DND-41 (cell line): ENCODE results near the gene USP10.

ENCODE experiments used
- ATAC-seq: fragments of 200-7000 bp; cut with Tn5 transposase; 3 replicates; pipeline ENCODE4 v1.9.1; 2021; ENCODE audit warnings: low read depth; ENCODE audit not compliant: insufficient read depth
- DNase-seq: peaks from one replicate; pipeline ENCODE4 v3.0.0-alpha.2; 2020
- H2AFZ ChIP-seq: 2 replicates; pipeline ENCODE4 v1.6.0; 2012; ENCODE audit warnings: low read depth, low read length
- H3K27ac ChIP-seq: 2 replicates; pipeline ENCODE4 v1.5.1; 2012; ENCODE audit warnings: low read length, inconsistent platforms
- H3K27me3 ChIP-seq: fragments of 200-600 bp; sonication (generic); 2 replicates; pipeline ENCODE4 v1.6.0; 2012; ENCODE audit warnings: low read length, mild to moderate bottlenecking, inconsistent platforms; ENCODE audit not compliant: insufficient read depth, poor library complexity
- H3K36me3 ChIP-seq: 2 replicates; pipeline ENCODE4 v1.5.1; 2012; ENCODE audit warnings: low read length, inconsistent platforms; ENCODE audit not compliant: insufficient read depth
- H3K4me1 ChIP-seq: 2 replicates; pipeline ENCODE4 v1.5.1; 2012; ENCODE audit warnings: mild to moderate bottlenecking, low read length; ENCODE audit not compliant: insufficient read depth
- H3K4me2 ChIP-seq: 2 replicates; pipeline ENCODE4 v1.6.0; 2012; ENCODE audit warnings: mild to moderate bottlenecking, moderate library complexity, low read length, inconsistent platforms; ENCODE audit not compliant: insufficient read depth
- H3K4me3 ChIP-seq, 2 experiments: fragments of 200-600 bp in 1 of 2; shearing (Covaris generic) in 1 of 2; 2 replicates each; pipeline ENCODE4 v1.5.1; 2012 to 2016; ENCODE audit warnings: inconsistent platforms in 2 of 2, low read length in 2 of 2, mild to moderate bottlenecking in 2 of 2, low read depth in 1 of 2, moderate library complexity in 1 of 2
- H3K79me2 ChIP-seq: 2 replicates; pipeline ENCODE4 v1.6.0; 2012; ENCODE audit warnings: low read length, inconsistent platforms; ENCODE audit not compliant: insufficient read depth
- H3K9ac ChIP-seq: 2 replicates; pipeline ENCODE4 v1.6.0; 2012; ENCODE audit warnings: low read depth, mild to moderate bottlenecking, inconsistent platforms, low read length, moderate library complexity
- H3K9me3 ChIP-seq: 2 replicates; pipeline ENCODE4 v1.5.1; 2012; ENCODE audit warnings: low read length, moderate library complexity, mild to moderate bottlenecking, inconsistent platforms; ENCODE audit not compliant: insufficient read depth, severe bottlenecking
- H4K20me1 ChIP-seq: 2 replicates; pipeline ENCODE4 v1.6.0; 2012; ENCODE audit warnings: low read length; ENCODE audit not compliant: insufficient read depth
- CTCF ChIP-seq: IDR thresholded peaks from 2 replicates; pipeline ENCODE4 v1.5.1; 2012; ENCODE audit warnings: borderline replicate concordance, low read length, moderate library complexity, mild to moderate bottlenecking; ENCODE audit not compliant: poor library complexity, severe bottlenecking; ENCODE audit errors: extremely low read depth
- EZH2 ChIP-seq: IDR thresholded peaks from 3 replicates; pipeline ENCODE4 v1.6.1; 2012; ENCODE audit warnings: borderline replicate concordance, low read depth, mild to moderate bottlenecking, moderate library complexity, low read length, inconsistent platforms; ENCODE audit not compliant: severe bottlenecking

Gene USP10

DNA sequence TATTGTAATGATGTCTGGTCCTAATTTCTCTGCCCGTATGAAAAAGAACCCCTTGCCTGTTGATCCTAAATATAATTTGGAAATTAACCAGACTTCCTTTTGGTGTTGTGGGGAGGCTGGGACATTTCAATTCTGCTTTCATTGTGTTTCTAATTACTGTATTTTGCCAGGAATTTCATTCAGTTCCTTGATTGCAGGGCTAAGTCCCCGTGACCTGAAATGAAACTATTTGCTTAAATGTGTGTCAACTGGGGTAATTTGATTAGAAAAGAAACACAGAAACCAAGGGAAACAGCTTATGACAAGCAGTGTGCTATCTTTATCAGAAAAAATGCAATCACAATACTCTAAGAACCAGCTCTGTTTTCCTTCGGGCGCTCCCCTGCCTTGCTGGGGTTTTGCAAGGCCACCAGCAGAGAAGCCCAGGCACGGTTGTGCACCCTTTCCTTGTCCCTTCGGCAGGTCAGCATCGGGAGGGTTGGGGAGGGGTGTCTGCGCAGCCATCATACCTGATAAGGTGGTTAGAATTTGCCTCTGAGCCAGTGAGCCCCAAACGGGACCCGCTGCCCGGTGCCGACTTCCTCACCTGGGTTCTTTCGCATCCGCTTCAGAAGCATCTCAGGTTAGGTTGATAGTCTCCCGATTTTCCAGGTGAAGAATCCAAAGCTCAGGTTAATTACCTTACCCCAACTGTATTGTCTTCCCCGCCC, 32.0 kb upstream of the USP10 start:
- Histone ChIP-seq H3K9me3 (no peaks in the 10 kb centered on the region), H4K20me1 (peaks cover 3% of the 10 kb centered on the region; the same call in 1 of the 2 replicates), H3K27ac (no peak overlapping the region), H2AFZ (no peak overlapping the region), H3K4me2 (no peak overlapping the region), H3K4me3 (no peak overlapping the region), H3K36me3 (peaks cover 21% of the 10 kb centered on the region; the same call in 1 of the 2 replicates), H3K4me1 (peaks cover 3% of the 10 kb centered on the region; the same call in 1 of the 2 replicates), H3K27me3 (no peaks in the 10 kb centered on the region), H3K9ac (no peak overlapping the region), H3K79me2 (no peaks in the 10 kb centered on the region)
- ATAC-seq (no peak), DNase-seq (no peak)
- no peak for TF ChIP-seq EZH2
- TF ChIP-seq CTCF, result no peak

DNA sequence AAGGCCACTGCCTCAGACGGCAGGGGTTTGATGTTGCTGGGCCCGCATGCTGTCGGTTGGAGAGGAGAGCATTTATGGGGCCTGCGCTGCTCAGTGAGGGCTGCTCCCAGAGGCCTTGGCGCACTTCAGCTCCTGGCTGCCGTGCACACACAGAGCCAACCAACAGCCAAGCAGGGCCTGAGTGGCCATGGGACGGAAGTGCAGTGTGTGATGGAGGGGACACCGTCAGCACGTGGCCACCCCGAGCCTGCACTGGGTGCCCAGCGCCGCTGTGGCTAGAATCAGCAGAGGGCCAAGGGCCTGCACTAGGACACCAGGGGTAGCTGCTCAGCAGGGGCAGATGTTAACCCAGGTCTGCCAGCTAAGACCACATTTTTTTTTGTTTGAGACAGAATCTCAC, 29.7 kb upstream of the USP10 start:
- ATAC-seq (no peak), DNase-seq (no peak)
- no peak overlapping the region for H3K27ac ChIP-seq
- no peak for TF ChIP-seq CTCF
- no peak for TF ChIP-seq EZH2
- no peaks in the 10 kb centered on the region for H3K9me3 ChIP-seq
- H3K27me3 ChIP-seq, result no peaks in the 10 kb centered on the region
- H3K36me3 ChIP-seq, result peaks cover 5% of the 10 kb centered on the region; the same call in 1 of the 2 replicates
- no peak overlapping the region for H3K4me3 ChIP-seq
- H3K79me2 ChIP-seq, result no peaks in the 10 kb centered on the region
- H3K4me2 ChIP-seq, result no peak overlapping the region
- H3K4me1 ChIP-seq, result peaks cover 3% of the 10 kb centered on the region; the same call in 1 of the 2 replicates
- no peak overlapping the region for H2AFZ ChIP-seq
- H4K20me1 ChIP-seq, result peaks cover 8% of the 10 kb centered on the region
- H3K9ac ChIP-seq, result no peak overlapping the region

DNA sequence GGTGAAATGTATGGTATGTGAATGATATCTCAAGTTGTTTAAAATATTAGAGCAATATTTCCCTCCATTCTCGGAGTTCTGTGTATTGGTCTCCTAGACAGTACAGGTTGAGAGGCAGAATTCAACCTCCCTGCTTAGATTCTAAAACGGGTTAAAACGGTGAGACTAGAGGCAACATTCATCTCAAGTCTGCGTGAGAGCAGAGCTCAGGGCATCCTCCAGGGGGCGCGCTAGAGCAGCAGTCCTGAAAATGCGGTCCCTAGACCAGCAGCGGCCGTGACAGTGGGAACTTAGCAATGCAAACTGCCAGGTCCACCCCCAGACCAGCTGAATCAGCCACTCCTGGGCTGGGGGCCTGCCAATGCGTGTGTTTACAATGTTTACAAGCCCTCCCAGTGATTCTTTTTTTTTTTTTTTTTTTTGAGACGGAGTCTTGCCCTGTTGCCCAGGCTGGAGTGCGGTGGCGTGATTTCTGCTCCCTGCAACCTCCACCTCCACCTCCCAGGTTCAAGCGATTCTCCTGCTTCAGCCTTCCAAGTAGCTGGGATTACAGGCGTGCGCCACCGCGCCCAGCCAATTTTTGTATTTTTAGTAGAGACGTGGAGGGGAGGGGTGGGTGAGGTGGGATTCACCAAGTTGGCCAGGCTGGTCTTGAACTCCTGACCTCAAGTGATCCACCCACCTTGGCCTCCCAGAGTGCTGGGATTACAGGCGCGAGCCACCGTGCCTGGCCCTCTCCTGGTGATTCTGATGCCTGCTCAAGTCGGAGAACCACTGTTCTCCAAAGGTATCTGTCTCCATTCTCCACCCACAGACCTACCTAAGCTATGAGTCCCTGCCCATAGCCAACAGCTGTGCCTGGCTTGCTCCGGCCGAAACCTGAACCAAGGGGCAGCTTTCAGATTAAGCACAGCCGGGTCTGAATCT, 27.3 kb upstream of the USP10 start:
- H3K27me3 ChIP-seq, result no peaks in the 10 kb centered on the region
- no peaks in the 10 kb centered on the region for H3K9me3 ChIP-seq
- H3K4me1 ChIP-seq, result peaks cover 3% of the 10 kb centered on the region; the same call in 1 of the 2 replicates
- peak; percentile 76 for DNase-seq
- peaks cover 8% of the 10 kb centered on the region for H4K20me1 ChIP-seq
- H3K4me3 ChIP-seq, result no peak overlapping the region
- H3K27ac ChIP-seq, result no peak overlapping the region
- H3K9ac ChIP-seq, result no peak overlapping the region
- no peak overlapping the region for H2AFZ ChIP-seq
- H3K79me2 ChIP-seq, result no peaks in the 10 kb centered on the region
- peak; percentile 93 for ATAC-seq
- TF ChIP-seq EZH2, result no peak
- TF ChIP-seq CTCF, result peak; percentile 95
- H3K36me3 ChIP-seq, result no peaks in the 10 kb centered on the region
- no peak overlapping the region for H3K4me2 ChIP-seq
